ENCODE data around the gene SMIM8.
"Not testable (repeated sequence)": the region's sequence is repeated elsewhere in the genome, so short reads cannot be mapped to it uniquely, and the experiment has no call there.

Gene SMIM8

GRCh38 chr6:87297119-87297518 lies 25.3 kb upstream of the SMIM8 start:
- H2AFZ ChIP-seq (ENCODE audit: insufficient read depth, low read length, poor library complexity), result no peak overlapping the region
- H3K18ac ChIP-seq (ENCODE audit: low read length), result no peak overlapping the region
- H3K9me3 ChIP-seq (ENCODE audit: insufficient read depth, low read depth, low read length), result no peaks in the 10 kb centered on the region
- H2AK5ac ChIP-seq (ENCODE audit: low read length), result no peak overlapping the region
- H3K23ac ChIP-seq (ENCODE audit: low read length), result no peak overlapping the region
- no peak overlapping the region for H4K12ac ChIP-seq (ENCODE audit: low read depth, low read length)
- H3K4ac ChIP-seq (ENCODE audit: low read depth, low read length), result no peak overlapping the region
- H4K8ac ChIP-seq (ENCODE audit: low read depth, low read length), result no peak overlapping the region
- WGBS (ENCODE audit: extremely low coverage, insufficient coverage, insufficient read length), result no CpG with 5 or more reads among the region's 1 CpG
- H3K27ac ChIP-seq (ENCODE audit: low read depth, low read length), result no peak overlapping the region
- H3K4me2 ChIP-seq (ENCODE audit: low read length), result no peak overlapping the region
- H3K9ac ChIP-seq (ENCODE audit: low read length), result no peak overlapping the region
- H2BK12ac ChIP-seq (ENCODE audit: low read length), result no peak overlapping the region
- no peak overlapping the region for H2BK5ac ChIP-seq (ENCODE audit: low read depth, low read length, poor library complexity)
- no peaks in the 10 kb centered on the region for H3K79me1 ChIP-seq (ENCODE audit: low read length)
- H3K27me3 ChIP-seq (ENCODE audit: insufficient read depth, low read length), result no peaks in the 10 kb centered on the region
- H3K14ac ChIP-seq (ENCODE audit: low read length), result no peak overlapping the region
- no peaks in the 10 kb centered on the region for H3K79me2 ChIP-seq (ENCODE audit: control insufficient read depth, insufficient read depth, low read length, poor library complexity)
- H4K91ac ChIP-seq (ENCODE audit: low read depth, low read length), result no peak overlapping the region
- no peak overlapping the region for H3K4me3 ChIP-seq (ENCODE audit: low read depth, low read length)
- no peaks in the 10 kb centered on the region for H3K36me3 ChIP-seq (ENCODE audit: control insufficient read depth in 1 of 2, insufficient read depth in 2 of 2, low read length in 2 of 2)
- no peak overlapping the region for H2BK120ac ChIP-seq (ENCODE audit: insufficient read depth, low read length, poor library complexity)
- H3K4me1 ChIP-seq (ENCODE audit: control insufficient read depth in 1 of 2, insufficient read depth in 2 of 2, low read length in 2 of 2), result no peaks in the 10 kb centered on the region
- peak in 1 of 2 donors; percentile 61 for DNase-seq

GRCh38 chr6:87301277-87301676 lies 21.1 kb upstream of the SMIM8 start:
- H3K18ac ChIP-seq (ENCODE audit: low read length); H3K14ac ChIP-seq (ENCODE audit: low read length); H2BK5ac ChIP-seq (ENCODE audit: low read depth, low read length, poor library complexity); H4K91ac ChIP-seq (ENCODE audit: low read depth, low read length); H4K8ac ChIP-seq (ENCODE audit: low read depth, low read length); H3K4me2 ChIP-seq (ENCODE audit: low read length); H3K9ac ChIP-seq (ENCODE audit: low read length); H3K4me1 ChIP-seq (ENCODE audit: control insufficient read depth in 1 of 2, insufficient read depth in 2 of 2, low read length in 2 of 2); DNase-seq; H2BK120ac ChIP-seq (ENCODE audit: insufficient read depth, low read length, poor library complexity); H3K79me2 ChIP-seq (ENCODE audit: control insufficient read depth, insufficient read depth, low read length, poor library complexity); H3K9me3 ChIP-seq (ENCODE audit: insufficient read depth, low read depth, low read length); H2AFZ ChIP-seq (ENCODE audit: insufficient read depth, low read length, poor library complexity); H3K27me3 ChIP-seq (ENCODE audit: insufficient read depth, low read length); H3K23ac ChIP-seq (ENCODE audit: low read length); H3K4ac ChIP-seq (ENCODE audit: low read depth, low read length); H3K79me1 ChIP-seq (ENCODE audit: low read length); H2BK12ac ChIP-seq (ENCODE audit: low read length); H3K4me3 ChIP-seq (ENCODE audit: low read depth, low read length); H3K36me3 ChIP-seq (ENCODE audit: control insufficient read depth in 1 of 2, insufficient read depth in 2 of 2, low read length in 2 of 2); H2AK5ac ChIP-seq (ENCODE audit: low read length); H4K12ac ChIP-seq (ENCODE audit: low read depth, low read length); H3K27ac ChIP-seq (ENCODE audit: low read depth, low read length): not testable (repeated sequence)
- no CpG with 5 or more reads among the region's 9 CpGs for WGBS (ENCODE audit: extremely low coverage, insufficient coverage, insufficient read length)

- H3K18ac ChIP-seq (ENCODE audit: low read length), result no peak overlapping the region
- no peaks in the 10 kb centered on the region for H3K9me3 ChIP-seq (ENCODE audit: insufficient read depth, low read depth, low read length)
- H3K9ac ChIP-seq (ENCODE audit: low read length), result no peak overlapping the region
- no peak overlapping the region for H2BK12ac ChIP-seq (ENCODE audit: low read length)
- no peaks in the 10 kb centered on the region for H3K79me1 ChIP-seq (ENCODE audit: low read length)
- no peak overlapping the region for H4K12ac ChIP-seq (ENCODE audit: low read depth, low read length)
- no peak overlapping the region for H3K4me2 ChIP-seq (ENCODE audit: low read length)
- no peak overlapping the region for H3K14ac ChIP-seq (ENCODE audit: low read length)
- no peaks in the 10 kb centered on the region for H3K36me3 ChIP-seq (ENCODE audit: control insufficient read depth in 1 of 2, insufficient read depth in 2 of 2, low read length in 2 of 2)
- no peak overlapping the region for H3K23ac ChIP-seq (ENCODE audit: low read length)
- no peak overlapping the region for H3K4ac ChIP-seq (ENCODE audit: low read depth, low read length)
- no peak overlapping the region for H4K8ac ChIP-seq (ENCODE audit: low read depth, low read length)
- no CpG with 5 or more reads among the region's 4 CpGs for WGBS (ENCODE audit: extremely low coverage, insufficient coverage, insufficient read length)
- no peak overlapping the region for H3K27ac ChIP-seq (ENCODE audit: low read depth, low read length)
- no peak overlapping the region for H2BK5ac ChIP-seq (ENCODE audit: low read depth, low read length, poor library complexity)
- no peak overlapping the region for H4K91ac ChIP-seq (ENCODE audit: low read depth, low read length)
- H2BK120ac ChIP-seq (ENCODE audit: insufficient read depth, low read length, poor library complexity), result no peak overlapping the region
- H2AK5ac ChIP-seq (ENCODE audit: low read length), result no peak overlapping the region
- H3K4me1 ChIP-seq (ENCODE audit: control insufficient read depth in 1 of 2, insufficient read depth in 2 of 2, low read length in 2 of 2), result no peaks in the 10 kb centered on the region
- DNase-seq, result peak; percentile 50 to 65
- no peaks in the 10 kb centered on the region for H3K79me2 ChIP-seq (ENCODE audit: control insufficient read depth, insufficient read depth, low read length, poor library complexity)
- H3K4me3 ChIP-seq (ENCODE audit: low read depth, low read length), result no peak overlapping the region
- H2AFZ ChIP-seq (ENCODE audit: insufficient read depth, low read length, poor library complexity), result no peak overlapping the region
- no peaks in the 10 kb centered on the region for H3K27me3 ChIP-seq (ENCODE audit: insufficient read depth, low read length)
These were observed 13.4 kb upstream of the SMIM8 start for GRCh38 chr6:87308970-87309369.

GRCh38 chr6:87312860-87313259 lies 9.5 kb upstream of the SMIM8 start:
- H3K4me2 ChIP-seq (ENCODE audit: low read length), result no peak overlapping the region
- H3K18ac ChIP-seq (ENCODE audit: low read length), result no peak overlapping the region
- no peak overlapping the region for H4K91ac ChIP-seq (ENCODE audit: low read depth, low read length)
- no peak overlapping the region for H3K9ac ChIP-seq (ENCODE audit: low read length)
- H3K4me3 ChIP-seq (ENCODE audit: low read depth, low read length), result no peak overlapping the region
- no peak overlapping the region for H4K8ac ChIP-seq (ENCODE audit: low read depth, low read length)
- H3K4ac ChIP-seq (ENCODE audit: low read depth, low read length), result no peak overlapping the region
- H3K9me3 ChIP-seq (ENCODE audit: insufficient read depth, low read depth, low read length), result no peaks in the 10 kb centered on the region
- WGBS (ENCODE audit: extremely low coverage, insufficient coverage, insufficient read length), result no CpG with 5 or more reads among the region's 1 CpG
- no peaks in the 10 kb centered on the region for H3K27me3 ChIP-seq (ENCODE audit: insufficient read depth, low read length)
- H3K79me2 ChIP-seq (ENCODE audit: control insufficient read depth, insufficient read depth, low read length, poor library complexity), result no peaks in the 10 kb centered on the region
- H3K4me1 ChIP-seq (ENCODE audit: control insufficient read depth in 1 of 2, insufficient read depth in 2 of 2, low read length in 2 of 2), result no peaks in the 10 kb centered on the region
- H2AK5ac ChIP-seq (ENCODE audit: low read length), result no peak overlapping the region
- no peak overlapping the region for H3K14ac ChIP-seq (ENCODE audit: low read length)
- H2BK120ac ChIP-seq (ENCODE audit: insufficient read depth, low read length, poor library complexity), result no peak overlapping the region
- no peak overlapping the region for H3K23ac ChIP-seq (ENCODE audit: low read length)
- no peaks in the 10 kb centered on the region for H3K36me3 ChIP-seq (ENCODE audit: control insufficient read depth in 1 of 2, insufficient read depth in 2 of 2, low read length in 2 of 2)
- no peak overlapping the region for H3K27ac ChIP-seq (ENCODE audit: low read depth, low read length)
- no peak overlapping the region for H2BK12ac ChIP-seq (ENCODE audit: low read length)
- H4K12ac ChIP-seq (ENCODE audit: low read depth, low read length), result no peak overlapping the region
- H3K79me1 ChIP-seq (ENCODE audit: low read length), result no peaks in the 10 kb centered on the region
- no peak for DNase-seq
- no peak overlapping the region for H2AFZ ChIP-seq (ENCODE audit: insufficient read depth, low read length, poor library complexity)
- no peak overlapping the region for H2BK5ac ChIP-seq (ENCODE audit: low read depth, low read length, poor library complexity)
